Sigmoid colon (tissue), 4 donors: Measurements from ENCODE around the gene LDB2.

Source experiments
- CTCF ChIP-seq, 4 experiments: fragments of 450-650 bp in 3 of 4; fragments of 200-600 bp in 1 of 4; IDR thresholded peaks; one replicate each; pipeline ENCODE4 v1.5.1; 2016 to 2019; ENCODE audit warnings: antibody characterized with exemption in 4 of 4, mild to moderate bottlenecking in 3 of 4, moderate library complexity in 2 of 4
- POLR2AphosphoS5 ChIP-seq, 4 donors: sonication (generic); formaldehyde crosslinking; IDR thresholded peaks; one replicate each; pipeline ENCODE4 v1.6.1; 2017; ENCODE audit warnings: antibody characterized with exemption in 4 of 4

GRCh38 chr4:16820329-16820728 lies 78.1 kb downstream of the LDB2 start:
- no peak for TF ChIP-seq CTCF (IDR thresholded peaks at IDR 0.05)
- peak in 1 of 4 donors; percentile 34 for TF ChIP-seq POLR2AphosphoS5 (IDR thresholded peaks at IDR 0.05)
